Stomach (tissue), 4 donors: ENCODE data around the gene HIPK1.

Source experiments
- CTCF ChIP-seq, 7 experiments: fragments of 450-650 bp in 4 of 7; fragments of 200-600 bp in 3 of 7; sonication (generic) in 3 of 7; IDR thresholded peaks; one replicate each; pipeline ENCODE4 v1.5.1; 2016 to 2019; ENCODE audit warnings: antibody characterized with exemption in 7 of 7, control low read depth in 2 of 7, mild to moderate bottlenecking in 1 of 7
- EP300 ChIP-seq: sonication (generic); formaldehyde crosslinking; IDR thresholded peaks from one replicate; pipeline ENCODE4 v1.6.1; 2017; ENCODE audit warnings: antibody characterized with exemption
- POLR2A ChIP-seq, 4 donors: fragments of 450-650 bp; IDR thresholded peaks; one replicate each; pipeline ENCODE4 v1.6.1; 2016; ENCODE audit warnings: antibody characterized with exemption in 4 of 4, control low read depth in 2 of 4, mild to moderate bottlenecking in 1 of 4, moderate library complexity in 1 of 4
- POLR2AphosphoS5 ChIP-seq, 3 donors: sonication (generic); formaldehyde crosslinking; IDR thresholded peaks; one replicate each; pipeline ENCODE4 v1.6.1; 2016; ENCODE audit warnings: antibody characterized with exemption in 3 of 3

- TF ChIP-seq POLR2AphosphoS5 (IDR thresholded peaks at IDR 0.05): no peak
- TF ChIP-seq POLR2A (IDR thresholded peaks at IDR 0.05): no peak
- no peak for TF ChIP-seq CTCF (IDR thresholded peaks at IDR 0.05)
- TF ChIP-seq EP300: no peak
Measured at GRCh38 chr1:113991467-113991997, 62.4 kb downstream of the HIPK1 start.
